AG04450 (cell line): ENCODE results near the gene PRC1. TPM values are rescaled to one million over a fixed set of nuclear protein-coding genes. Genes with fewer than 3 reads are reported as not detected.

Source experiments
- CTCF ChIA-PET: fragments of 300-600, 350-600 bp; formaldehyde crosslinking; extraction: SDS; loops from one replicate; lab custom pipeline; 2022; ENCODE audit warnings: antibody characterized with exemption, inconsistent platforms; lab: Charles Lee
- POLR2A ChIA-PET: fragments of 350-600 bp; formaldehyde crosslinking; extraction: SDS; loops from one replicate; lab custom pipeline; 2021; ENCODE audit warnings: antibody characterized with exemption, inconsistent platforms; lab: Yijun Ruan, JAX
- DNase-seq: peaks from one replicate; pipeline ENCODE4 v3.0.0-alpha.2; 2011; ENCODE audit warnings: low read depth, low spot score
- H3K27ac ChIP-seq: one replicate; pipeline ENCODE4 v1.5.1; 2012; ENCODE audit warnings: low read depth, low read length, control low read depth
- H3K27me3 ChIP-seq: one replicate; pipeline ENCODE4 v1.6.0; 2012; ENCODE audit warnings: low read length; ENCODE audit not compliant: control insufficient read depth, insufficient read depth
- H3K4me3 ChIP-seq: 2 replicates; pipeline ENCODE4 v1.5.1; 2011; ENCODE audit warnings: mild to moderate bottlenecking, low read depth, low read length, control low read depth
- H3K9me3 ChIP-seq: 2 replicates; pipeline ENCODE4 v1.5.1; 2012; ENCODE audit warnings: low read length; ENCODE audit not compliant: control insufficient read depth, insufficient read depth
- CTCF ChIP-seq: IDR thresholded peaks from 2 replicates; pipeline ENCODE4 v1.5.1; 2011; ENCODE audit warnings: low read depth, low read length, control low read depth, inconsistent platforms
- polyA plus RNA-seq: library from polyadenylated mRNA; depleted of rRNA; stranded (reverse); fragments of >200 nt; gene quantifications from 2 replicates; pipeline ENCODE4 v1.2.3, GENCODE V29; 2011

PRC1 gene
- polyA plus RNA-seq, 1 experiment, result 77.5 TPM

- no peak overlapping the region for H3K27ac ChIP-seq
- ChIA-PET POLR2A (interaction anchor here (0.6 kb wide), 1 partner anchor 286 kb away, joined by 6 read pairs; no protein-coding TSS in a partner anchor), CTCF (interaction anchor here (0.6 to 3.4 kb wide), 5 partner anchors 13 to 106 kb away, joined by 3 to 27 read pairs (median 7); no protein-coding TSS in a partner anchor)
- TF ChIP-seq CTCF, result no peak
- no peaks in the 10 kb centered on the region for H3K27me3 ChIP-seq
- H3K4me3 ChIP-seq, result no peak overlapping the region
- no peak for DNase-seq
- no peaks in the 10 kb centered on the region for H3K9me3 ChIP-seq
Measured at GRCh38 chr15:90972133-90972532, 22.2 kb downstream of the PRC1 start.

- Histone ChIP-seq H3K9me3 (no peaks in the 10 kb centered on the region), H3K4me3 (no peak overlapping the region), H3K27me3 (no peaks in the 10 kb centered on the region), H3K27ac (no peak overlapping the region)
- TF ChIP-seq CTCF, result no peak
- CTCF ChIA-PET, result interaction anchor here (1.0 to 3.4 kb wide), 2 partner anchors 13 to 36 kb away, joined by 3 to 27 read pairs; no protein-coding TSS in a partner anchor
- DNase-seq, result no peak
- POLR2A ChIA-PET, result no interaction called here
Measured at GRCh38 chr15:90970274-90970673, 24.1 kb downstream of the PRC1 start.

GRCh38 chr15:90968434-90968833 is 25.9 kb downstream of the PRC1 start:
- Histone ChIP-seq H3K27ac (no peak overlapping the region), H3K9me3 (no peaks in the 10 kb centered on the region), H3K27me3 (no peaks in the 10 kb centered on the region), H3K4me3 (no peak overlapping the region)
- no peak for DNase-seq
- TF ChIP-seq CTCF, result no peak
- ChIA-PET CTCF (interaction anchor here (1.4 kb wide), 2 partner anchors 12 to 88 kb away, joined by 3 to 4 read pairs; no protein-coding TSS in a partner anchor), POLR2A (no interaction called here)

- Histone ChIP-seq H3K27me3 (no peaks in the 10 kb centered on the region), H3K9me3 (no peaks in the 10 kb centered on the region), H3K27ac (no peak overlapping the region), H3K4me3 (no peak overlapping the region)
- POLR2A ChIA-PET, result no interaction called here
- TF ChIP-seq CTCF, result no peak
- DNase-seq, result no peak
- CTCF ChIA-PET, result interaction anchor here (1.4 to 1.9 kb wide), 2 partner anchors 11 to 89 kb away, joined by 3 to 23 read pairs; no protein-coding TSS in a partner anchor
Measured at GRCh38 chr15:90967206-90967605, 27.1 kb downstream of the PRC1 start.

- Histone ChIP-seq H3K27me3 (no peaks in the 10 kb centered on the region), H3K27ac (no peak overlapping the region), H3K9me3 (no peaks in the 10 kb centered on the region), H3K4me3 (no peak overlapping the region)
- ChIA-PET POLR2A (interaction anchor here (0.5 to 0.8 kb wide), 2 partner anchors 13 to 110 kb away, joined by 3 to 5 read pairs; no protein-coding TSS in a partner anchor), CTCF (interaction anchor here (0.7 to 1.9 kb wide), 2 partner anchors 10 to 83 kb away, joined by 3 to 23 read pairs; no protein-coding TSS in a partner anchor)
- no peak for DNase-seq
- TF ChIP-seq CTCF, result no peak
Measured at GRCh38 chr15:90966262-90966661, 28.1 kb downstream of the PRC1 start.
